K562 (cell line): ENCODE results near the gene VWF. TPM values are rescaled to one million over a fixed set of nuclear protein-coding genes. Genes with fewer than 3 reads are reported as not detected.

Experiments
- ATAC-seq: fragments of 200-7000 bp; cut with Tn5 transposase; 3 replicates; pipeline ENCODE4 v1.9.1; 2020; ENCODE audit warnings: moderate library complexity
- BruUV-seq: library from RNA; stranded (reverse); fragments of 400-500 nt; replicated peaks from 2 replicates; lab custom pipeline; 2021; lab: Mats Ljungman, UMichigan
- CTCF ChIA-PET: fragments of 300-600 bp; formaldehyde crosslinking; extraction: SDS; loops from one replicate; lab custom pipeline; 2021; ENCODE audit warnings: low intra/inter-chr PET ratio; lab: Yijun Ruan, JAX
- POLR2A ChIA-PET: fragments of 300-600, 350-650 bp; sonication (Branson Sonifier 250); formaldehyde crosslinking; extraction: SDS; loops from one replicate; lab custom pipeline; 2021; ENCODE audit warnings: antibody characterized with exemption, inconsistent platforms; lab: Yijun Ruan, JAX
- DNase-seq, 4 experiments: peaks; one replicate each; pipeline versions ENCODE4 v3.0.0 to v3.0.0-alpha.2; 2011 to 2018; ENCODE audit warnings: low spot score in 3 of 4, mixed read lengths in 3 of 4; ENCODE audit errors: extremely low read depth in 1 of 4
- FAIRE-seq: peaks from 2 replicates; lab custom pipeline; 2011; peaks lifted over from hg19 to GRCh38; lab: Jason Lieb, UNC
- H2AFZ ChIP-seq: 2 replicates; pipeline ENCODE4 v1.6.0; 2011; ENCODE audit warnings: low read depth, low read length, control low read depth, inconsistent platforms
- H3K27ac ChIP-seq: fragments of 200-600 bp; 3 replicates; pipeline ENCODE4 v1.8.0; 2011; ENCODE audit warnings: low read depth, mild to moderate bottlenecking, control low read depth, inconsistent platforms, low read length, moderate library complexity, mixed read lengths; ENCODE audit errors: extremely low read depth
- H3K27me3 ChIP-seq, 2 experiments: fragments of 300-600 bp in 1 of 2; 2 replicates in 1 of 2; 3 replicates in 1 of 2; pipeline versions ENCODE4 v1.6.0 to v1.8.0; 2011; ENCODE audit warnings: inconsistent platforms in 2 of 2, low read length in 2 of 2, mild to moderate bottlenecking in 1 of 2, mixed read lengths in 1 of 2, moderate library complexity in 1 of 2; ENCODE audit not compliant: control insufficient read depth in 2 of 2, insufficient read depth in 2 of 2
- H3K36me3 ChIP-seq: fragments of 300-600 bp; 3 replicates; pipeline ENCODE4 v1.8.0; 2011; ENCODE audit warnings: mild to moderate bottlenecking, low read length, inconsistent platforms; ENCODE audit not compliant: control insufficient read depth, insufficient read depth
- H3K4me1 ChIP-seq, 2 experiments: fragments of 200-600 bp in 1 of 2; replicated peaks in 1 of 2; 2 replicates in 1 of 2; 3 replicates in 1 of 2; pipeline versions ENCODE4 v1.5.1 to v1.8.0; 2011; ENCODE audit warnings: inconsistent platforms in 2 of 2, low read length in 2 of 2, mild to moderate bottlenecking in 1 of 2, mixed read lengths in 1 of 2, moderate library complexity in 1 of 2; ENCODE audit not compliant: control insufficient read depth in 2 of 2, insufficient read depth in 2 of 2
- H3K4me2 ChIP-seq: 2 replicates; pipeline ENCODE4 v1.6.1; 2011; ENCODE audit warnings: low read length, control low read depth, inconsistent platforms, mixed read lengths; ENCODE audit not compliant: insufficient read depth
- H3K4me3 ChIP-seq: fragments of 200-600 bp; sonication (generic), shearing (Covaris generic); 2 replicates; pipeline ENCODE4 v1.5.1; 2016; ENCODE audit warnings: control low read depth, inconsistent platforms
- H3K79me2 ChIP-seq: fragments of 200-600 bp; 3 replicates; pipeline ENCODE4 v1.8.0; 2011; ENCODE audit warnings: low read length, inconsistent platforms; ENCODE audit not compliant: control insufficient read depth, insufficient read depth
- H3K9ac ChIP-seq, 2 experiments: 2 replicates each; pipeline versions ENCODE4 v1.6.0 to v1.6.1; 2011; ENCODE audit warnings: low read depth in 2 of 2, low read length in 2 of 2, control low read depth in 1 of 2, inconsistent platforms in 1 of 2, mild to moderate bottlenecking in 1 of 2, mixed read lengths in 1 of 2; ENCODE audit not compliant: insufficient read depth in 1 of 2
- H3K9me1 ChIP-seq: one replicate; pipeline ENCODE4 v1.6.0; 2011; ENCODE audit warnings: inconsistent platforms, mild to moderate bottlenecking, low read length, moderate library complexity; ENCODE audit not compliant: control insufficient read depth, insufficient read depth
- H3K9me3 ChIP-seq: replicated peaks from 2 replicates; pipeline ENCODE4 v1.5.1; 2011; ENCODE audit warnings: low read depth, low read length, inconsistent platforms; ENCODE audit not compliant: control insufficient read depth, insufficient read depth
- H4K20me1 ChIP-seq: replicated peaks from 2 replicates; pipeline ENCODE4 v1.6.1; 2011; ENCODE audit warnings: low read length, inconsistent platforms, mixed read lengths; ENCODE audit not compliant: control insufficient read depth, insufficient read depth
- CBX5 ChIP-seq: IDR thresholded peaks from 2 replicates; pipeline ENCODE4 v1.6.1; 2014; ENCODE audit warnings: low read depth, borderline replicate concordance
- ILK ChIP-seq: fragments of 450-650 bp; IDR thresholded peaks from 2 replicates; pipeline ENCODE4 v1.6.1; 2016; ENCODE audit warnings: missing genetic modification characterization, low read depth, mild to moderate bottlenecking, missing compliant biosample characterization, moderate library complexity, borderline replicate concordance
- MYC ChIP-seq, 2 experiments: fragments of 250-450 bp in 1 of 2; sonication (Bioruptor Pico) in 1 of 2; IDR thresholded peaks; 2 replicates each; pipeline versions ENCODE4 v1.5.1 to v1.6.1; 2012 to 2021; ENCODE audit warnings: low read depth in 2 of 2, borderline replicate concordance in 1 of 2, improper control_type of control experiment in 1 of 2, low read length in 1 of 2, mild to moderate bottlenecking in 1 of 2, moderate library complexity in 1 of 2
- ZBTB33 ChIP-seq: sonication (generic); formaldehyde crosslinking; IDR thresholded peaks from 2 replicates; pipeline ENCODE4 v1.8.1; 2023; ENCODE audit warnings: mild to moderate bottlenecking, missing genetic modification reagents
- ZNF764 ChIP-seq: fragments of 250-450 bp; sonication (Bioruptor Pico); IDR thresholded peaks from 2 replicates; pipeline ENCODE4 v1.4.0; 2020; ENCODE audit warnings: low read depth, mild to moderate bottlenecking, moderate library complexity
- WGBS: fragments of 100-300 bp; shearing (Covaris generic); methylation state at CpG from one replicate; pipeline ENCODE4 v1.1.6; 2016; ENCODE audit warnings: low coverage, mixed read lengths; ENCODE audit not compliant: insufficient coverage; ENCODE audit errors: missing lambda C conversion rate; 5-methylcytosine and 5-hydroxymethylcytosine counted together
- in situ Hi-C: fragments of 300-500 bp; cut with MboI; formaldehyde crosslinking; loops from 4 replicates; pipeline ENCODE4 v1.15.0; 2018; ENCODE audit warnings: inconsistent platforms, mixed read lengths
- intact Hi-C: fragments of 100-400 bp; cut with micrococcal nuclease; formaldehyde crosslinking; loops from 2 replicates; pipeline ENCODE4 v1.14.2; 2022
- polyA plus RNA-seq, 8 experiments: library from polyadenylated mRNA; depleted of rRNA in 4 of 8; stranded (reverse) in 5 of 8; unstranded in 3 of 8; fragments of >200 nt; fragmentation: Nextera tagmentation in 2 of 8; fragmentation: Illumina TruSeq in 1 of 8; extraction: Ambion mirVana in 2 of 8; extraction: Trizol in 1 of 8; gene quantifications; 2 replicates each; pipeline versions ENCODE4 v1.2.1 to v1.2.3, GENCODE V29; 2011 to 2014; ENCODE audit warnings: inconsistent platforms in 1 of 8, missing spikeins in 1 of 8
- total RNA-seq, 7 experiments: library from RNA; depleted of rRNA in 6 of 7; stranded (reverse); fragments of >200 nt in 6 of 7; fragmentation: Illumina TruSeq in 2 of 7; extraction: Trizol in 2 of 7; gene quantifications; 2 replicates each; pipeline versions ENCODE4 v1.2.1 to v1.2.3, GENCODE V29; 2011 to 2021; ENCODE audit warnings: low replicate concordance in 1 of 7

Gene VWF
- total and polyA plus RNA-seq, 9 of the 15 experiments (the other 6 are each of a cell fraction or from before 2014, with no cell fraction given): 0.53 TPM; not detected in 8

GRCh38 chr12:5969156-5969973 lies 155.1 kb downstream of the VWF start:
- H3K36me3 ChIP-seq: no peaks in the 10 kb centered on the region
- ATAC-seq (no peak), FAIRE-seq (no peak), DNase-seq (no peak)
- H3K9me3 ChIP-seq: no peaks in the 10 kb centered on the region
- no peaks in the 10 kb centered on the region for H4K20me1 ChIP-seq
- no peak overlapping the region for H2AFZ ChIP-seq
- CTCF ChIA-PET: no interaction called here
- WGBS: 1% methylated on average over 11 of the region's 17 CpGs
- BruUV-seq: no TSS peak
- intact Hi-C loops: no loop called here
- no peaks in the 10 kb centered on the region for H3K9me1 ChIP-seq
- H3K27me3 ChIP-seq: peaks cover 0 to 30% of the 10 kb centered on the region in 2 experiments; a peak in 3 of 5 replicates
- TF ChIP-seq ZBTB33 (CRISPR knock-in tag) (no peak), ZNF764 (CRISPR knock-in tag) (no peak), MYC (IDR thresholded peaks at IDR 0.05; ENCODE audit: low read depth, low read length) (no peak), MYC (CRISPR knock-in tag; IDR thresholded peaks at IDR 0.05; ENCODE audit: borderline replicate concordance, low read depth) (no peak), ILK (tag) (no peak), CBX5 (no peak)
- in situ Hi-C loops: no loop called here
- no peaks in the 10 kb centered on the region for H3K4me1 ChIP-seq
- no peak overlapping the region for H3K4me3 ChIP-seq
- no peak overlapping the region for H3K27ac ChIP-seq
- H3K4me2 ChIP-seq: no peak overlapping the region
- H3K79me2 ChIP-seq: no peaks in the 10 kb centered on the region
- no peak overlapping the region for H3K9ac ChIP-seq
- POLR2A ChIA-PET: no interaction called here
